HTERT RPE-1 (cell line): Measurements from ENCODE around the gene RPUSD1.

ENCODE experiments used
- in situ Hi-C: fragments of 300-500 bp; cut with MboI; formaldehyde crosslinking; loops from 4 replicates; pipeline ENCODE4 v1.14.3; 2020; ENCODE audit warnings: low sequenced_read_pairs

RPUSD1 gene

GRCh38 chr16:799948-800833 lies 12.0 kb upstream of the RPUSD1 start, which contains the start of gene GNG13:
Gene GNG13, minus strand, starts transcription at chr16:800734. Its CDS starts 1,657 bp downstream, at chr16:799077.
- in situ Hi-C loops, result no loop called here

DNA sequence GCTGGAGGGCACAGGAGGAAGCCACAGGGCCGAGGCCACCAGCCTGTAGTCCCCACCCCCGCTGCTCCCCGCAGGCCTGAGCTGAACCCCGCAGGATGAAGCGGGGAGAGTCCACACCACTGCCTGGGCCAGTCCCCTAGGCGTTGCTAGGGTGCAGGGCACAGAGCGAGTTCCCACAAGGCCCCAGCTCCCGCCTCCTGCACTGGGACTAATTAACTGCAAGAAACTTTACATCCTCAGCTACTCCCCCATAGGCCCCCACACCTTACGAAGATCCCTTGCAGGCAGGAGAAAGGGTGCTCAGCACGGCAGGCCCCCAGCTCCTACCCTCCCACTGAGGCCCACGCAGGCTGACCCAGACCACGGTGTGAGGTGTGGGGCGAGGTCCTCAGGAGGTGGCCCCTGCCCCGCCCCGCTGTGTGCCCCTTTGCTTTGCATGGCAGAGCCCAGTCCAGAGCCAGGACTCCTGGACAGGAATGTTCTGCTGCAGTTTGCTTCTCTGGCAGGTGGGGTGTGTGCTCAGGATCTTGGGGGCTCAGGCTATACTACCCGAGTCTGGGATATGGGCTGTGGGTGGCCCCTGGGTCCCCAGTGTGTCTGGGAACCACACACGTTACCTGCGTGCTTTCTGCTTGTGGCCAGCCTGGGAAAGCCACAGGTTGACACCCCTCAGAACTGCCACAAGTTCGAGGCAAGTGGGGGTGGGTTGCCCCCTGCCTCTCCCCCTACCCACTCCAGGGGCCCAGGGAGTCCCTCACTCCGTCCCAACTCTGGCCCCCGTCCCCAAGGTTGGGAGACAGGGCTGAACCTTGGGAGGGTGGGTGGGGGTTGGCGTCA lies 11.1 kb upstream of the RPUSD1 start:
- in situ Hi-C loops, result no loop called here

GRCh38 chr16:798666-799065 lies 10.5 kb upstream of the RPUSD1 start:
- in situ Hi-C loops, result no loop called here

GRCh38 chr16:797686-798085 lies 9.5 kb upstream of the RPUSD1 start:
- in situ Hi-C loops, result no loop called here

DNA sequence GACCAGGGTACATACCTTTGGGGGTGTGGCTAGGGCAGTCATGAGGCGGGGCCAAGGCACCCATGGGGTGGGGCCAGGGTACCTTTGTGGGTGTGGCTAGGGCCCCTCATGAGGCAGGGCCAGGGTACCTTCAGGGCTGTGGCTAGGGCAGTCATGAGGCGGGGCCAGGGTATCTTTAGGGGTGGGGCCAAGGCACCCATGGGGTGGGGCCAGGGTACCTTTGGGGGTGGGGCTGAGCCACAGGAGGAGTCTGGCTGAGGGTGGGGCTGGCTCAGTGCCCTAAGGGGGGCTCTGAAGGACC lies 8.9 kb upstream of the RPUSD1 start:
- in situ Hi-C loops, result no loop called here

DNA sequence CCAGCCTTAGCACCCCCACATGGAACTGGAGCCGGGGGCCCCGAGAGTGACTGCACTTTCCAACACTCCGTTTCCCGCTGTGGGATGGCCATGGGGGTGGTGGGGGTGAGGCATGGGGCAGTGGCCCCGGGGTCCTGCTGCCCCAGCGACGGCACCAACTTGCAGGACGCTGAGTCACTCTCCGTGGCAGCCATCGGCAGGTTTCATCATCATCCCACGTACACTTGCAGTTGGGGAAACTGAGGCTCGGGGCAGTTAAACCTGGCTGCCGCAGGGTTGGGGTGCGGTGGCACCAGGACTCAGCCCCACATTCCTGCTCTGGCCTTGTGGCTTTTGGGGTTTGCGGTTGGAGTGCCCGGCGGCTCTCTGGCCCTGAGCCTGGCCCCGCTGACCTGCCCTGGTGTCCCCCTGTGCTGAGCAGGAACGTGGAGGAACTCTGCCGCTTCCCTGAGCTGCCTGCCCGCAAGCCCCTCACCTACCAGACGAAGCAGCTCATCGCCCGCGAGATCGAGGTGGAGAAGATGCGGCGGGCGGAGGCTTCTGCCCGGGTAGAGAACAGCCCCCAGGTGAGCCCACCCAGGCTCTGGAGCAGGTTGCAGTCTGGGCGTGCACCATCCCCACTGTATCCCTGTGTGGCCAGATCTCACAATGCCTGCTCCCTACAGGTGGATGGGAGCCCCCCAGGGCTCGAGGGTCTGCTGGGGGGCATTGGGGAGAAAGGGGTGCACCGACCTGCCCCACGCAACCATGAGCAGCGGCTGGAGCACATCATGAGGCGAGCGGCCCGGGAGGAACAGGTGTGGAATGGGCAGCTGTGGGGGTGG lies 8.3 kb upstream of the RPUSD1 start:
- in situ Hi-C loops, result no loop called here

GRCh38 chr16:795580-796229 lies 7.5 kb upstream of the RPUSD1 start:
- in situ Hi-C loops, result no loop called here

DNA sequence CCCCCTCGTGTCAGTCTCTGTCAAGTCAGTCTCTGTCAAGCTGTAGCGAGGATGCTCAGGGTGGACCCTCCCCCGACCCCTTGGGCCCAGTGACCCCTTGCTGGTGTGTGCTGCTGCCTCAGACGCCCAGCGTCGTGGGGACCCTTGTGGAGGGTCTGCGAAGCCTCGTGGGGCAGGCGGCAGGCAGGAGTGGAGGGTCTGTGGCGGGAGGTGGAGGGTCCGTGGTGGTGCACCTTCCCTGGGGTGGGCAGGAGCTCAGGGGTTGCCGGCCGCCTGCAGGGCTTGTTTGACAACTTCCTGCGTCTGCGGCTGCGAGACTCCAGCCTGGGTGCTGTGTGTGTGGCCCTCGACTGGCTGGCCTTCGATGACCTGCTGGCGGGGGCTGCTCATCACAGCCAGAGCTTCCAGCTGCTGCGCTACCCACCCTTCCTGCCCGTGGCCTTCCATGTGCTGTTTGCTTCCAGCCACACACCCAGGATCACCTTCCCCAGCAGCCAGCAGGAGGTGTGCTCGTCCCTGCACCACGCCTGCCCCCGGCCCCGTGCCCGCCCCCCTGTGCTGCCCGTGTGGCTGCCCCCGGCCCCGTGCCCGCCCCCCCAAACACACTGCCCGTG lies 6.8 kb upstream of the RPUSD1 start:
- in situ Hi-C loops, result no loop called here

GRCh38 chr16:794091-794822 lies 6.1 kb upstream of the RPUSD1 start:
- in situ Hi-C loops, result no loop called here

GRCh38 chr16:793414-793813 lies 5.2 kb upstream of the RPUSD1 start:
- in situ Hi-C loops, result no loop called here

DNA sequence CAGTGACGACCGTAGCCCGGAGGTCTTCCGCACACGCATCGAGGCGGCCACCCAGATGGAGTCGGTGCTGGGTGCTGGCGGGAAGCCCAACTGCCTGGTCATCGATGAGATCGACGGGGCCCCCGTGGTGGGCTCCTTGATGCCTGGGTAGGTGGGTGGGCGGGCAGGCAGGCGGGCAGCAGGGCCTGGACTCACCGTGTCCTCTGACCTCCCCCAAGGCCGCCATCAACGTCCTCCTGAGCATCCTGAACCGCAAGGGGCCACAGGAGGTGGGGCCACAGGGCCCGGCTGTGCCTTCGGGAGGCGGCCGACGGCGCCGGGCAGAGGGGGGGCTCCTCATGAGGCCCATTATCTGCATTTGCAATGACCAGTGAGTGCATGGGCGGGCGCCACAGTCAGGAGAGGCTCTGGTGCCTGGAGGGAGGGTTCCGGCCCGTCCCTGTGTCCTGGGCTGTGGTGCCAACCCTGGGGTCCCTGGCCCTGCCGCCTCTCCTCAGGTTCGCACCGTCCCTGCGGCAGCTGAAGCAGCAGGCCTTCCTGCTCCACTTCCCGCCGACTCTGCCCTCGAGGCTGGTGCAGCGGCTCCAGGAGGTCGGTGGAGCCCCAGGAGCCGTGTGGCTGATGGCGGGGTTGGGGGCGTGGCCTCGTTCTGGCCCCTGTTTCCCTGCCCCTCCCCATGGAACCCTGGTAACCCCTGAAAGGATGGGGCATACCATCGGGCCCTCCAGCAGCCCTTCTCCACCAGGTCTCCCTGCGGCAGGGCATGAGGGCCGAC lies 4.2 kb upstream of the RPUSD1 start:
- in situ Hi-C loops, result no loop called here

DNA sequence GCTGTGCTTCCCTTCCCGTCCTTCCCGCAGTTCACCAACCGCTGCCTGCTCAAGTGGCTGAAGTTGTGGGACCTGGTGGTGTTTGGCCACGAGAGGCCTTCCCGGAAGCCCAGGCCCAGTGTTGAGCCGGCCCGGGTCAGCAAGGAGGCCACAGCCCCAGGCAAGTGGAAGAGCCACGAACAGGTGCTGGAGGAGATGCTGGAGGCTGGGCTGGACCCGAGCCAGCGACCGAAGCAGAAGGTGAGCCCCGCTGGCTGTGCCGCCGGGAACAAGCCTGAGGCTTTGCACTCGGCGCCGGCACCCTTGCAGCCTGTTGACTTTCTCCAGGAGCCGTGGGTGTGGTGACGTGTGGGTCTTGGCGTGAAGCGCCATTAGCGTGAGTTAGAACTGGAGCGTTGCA lies 3.0 kb upstream of the RPUSD1 start:
- in situ Hi-C loops, result no loop called here

- in situ Hi-C loops, result no loop called here
These were observed 1.9 kb upstream of the RPUSD1 start for GRCh38 chr16:790086-790485.

GRCh38 chr16:789191-789850 lies 1.1 kb upstream of the RPUSD1 start:
- in situ Hi-C loops, result no loop called here

DNA sequence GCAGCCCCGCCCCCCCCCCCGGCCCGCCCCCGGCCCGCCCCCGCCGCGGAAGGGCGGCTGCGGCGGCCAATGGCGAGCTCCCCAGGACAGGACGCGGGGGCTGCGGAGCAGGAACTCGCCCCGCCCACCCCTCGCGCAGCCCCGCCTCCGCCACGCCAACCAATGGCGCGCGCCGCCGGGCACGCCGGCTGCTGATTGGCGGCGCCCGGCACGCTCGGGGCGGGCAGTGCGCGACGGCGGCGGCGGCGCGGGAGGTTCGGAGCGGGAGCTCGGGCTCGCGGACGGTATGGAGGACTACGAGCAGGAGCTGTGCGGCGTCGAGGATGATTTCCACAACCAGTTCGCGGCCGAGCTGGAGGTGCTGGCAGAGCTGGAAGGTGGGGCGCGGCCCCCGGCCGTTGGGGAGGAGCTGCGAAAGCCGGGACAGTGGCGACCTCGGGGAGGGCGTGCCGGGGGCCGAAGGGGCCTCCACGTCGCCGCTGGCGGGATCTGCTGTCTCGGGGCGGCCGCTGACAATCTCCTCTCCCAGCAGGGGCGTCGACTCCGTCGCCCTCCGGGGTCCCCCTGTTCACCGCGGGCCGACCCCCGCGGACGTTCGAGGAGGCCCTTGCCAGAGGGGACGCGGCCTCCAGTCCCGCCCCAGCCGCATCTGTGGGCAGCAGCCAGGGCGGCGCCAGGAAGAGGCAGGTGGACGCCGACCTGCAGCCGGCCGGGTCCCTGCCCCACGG lies 382 bp upstream of the RPUSD1 start, which contains the start of gene CHTF18:
CHTF18 (plus strand) TSS at position 222 of the 728 bp plus-strand sequence; CDS start at position 287, 65 bp downstream.
- in situ Hi-C loops, result no loop called here

- in situ Hi-C loops, result no loop called here
These were observed 737 bp downstream of the RPUSD1 start for GRCh38 chr16:787321-787966.
